SW 1271 (cell line): ENCODE results near the gene GMCL1.
A peak's percentile ranks its signal among the peaks of the same experiment; 100 is the strongest.
"Not testable (repeated sequence)": the region's sequence is repeated elsewhere in the genome, so short reads cannot be mapped to it uniquely, and the experiment has no call there.

ENCODE experiments used
- DNase-seq, 2 experiments: peaks; one replicate each; lab custom pipeline; 2025; lab: John Stamatoyannopoulos, UW

GMCL1 gene

DNA sequence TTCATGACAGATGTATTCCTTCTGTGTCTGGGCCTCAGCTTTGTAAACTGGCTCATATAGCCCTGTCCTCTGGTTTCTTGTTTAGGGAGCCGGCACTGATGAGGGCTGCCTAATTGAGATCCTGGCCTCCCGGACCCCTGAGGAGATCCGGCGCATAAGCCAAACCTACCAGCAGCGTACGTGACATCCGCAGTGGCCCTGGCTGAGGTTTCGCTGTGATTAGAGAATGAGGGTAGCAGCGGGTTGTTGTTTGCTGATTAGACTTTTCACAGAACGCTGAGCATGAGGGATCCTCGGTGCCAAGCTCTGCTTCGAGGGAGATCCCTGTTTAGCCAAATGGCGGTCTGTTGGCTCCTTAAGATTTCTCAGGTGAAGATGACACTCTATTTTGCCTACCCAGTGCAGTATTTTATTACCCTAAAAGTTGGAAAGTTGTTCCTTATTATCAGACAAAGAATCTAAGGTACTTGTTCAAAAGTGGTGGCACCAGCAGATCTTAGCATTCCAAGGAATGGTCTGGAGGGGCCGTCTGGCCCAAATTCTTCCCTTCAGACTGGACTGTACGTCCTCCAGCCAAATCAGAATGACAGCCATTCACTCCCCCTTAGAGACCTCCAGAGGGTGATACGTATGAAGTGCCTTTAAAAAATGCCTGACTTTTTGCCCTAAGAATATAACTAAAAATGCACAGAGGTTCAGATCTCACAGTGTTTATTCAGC lies 21.5 kb upstream of the GMCL1 start:
- DNase-seq: no peak

DNA sequence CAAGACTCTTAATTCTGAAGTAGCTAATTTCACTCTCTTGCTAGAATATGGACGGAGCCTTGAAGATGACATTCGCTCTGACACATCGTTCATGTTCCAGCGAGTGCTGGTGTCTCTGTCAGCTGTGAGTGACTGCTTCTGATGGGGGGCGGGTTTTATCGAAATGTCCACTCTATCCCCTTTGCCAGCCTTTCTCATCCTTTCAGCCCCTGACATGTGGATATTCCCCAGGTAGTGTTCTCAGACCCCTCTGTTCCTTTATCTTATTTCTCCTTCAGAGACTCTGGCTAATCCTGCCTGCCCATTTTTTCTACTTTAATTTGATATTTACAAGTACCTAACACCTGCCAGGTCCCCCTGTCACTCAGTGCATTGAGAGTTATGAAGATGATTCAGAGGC lies 18.9 kb upstream of the GMCL1 start:
- DNase-seq: no peak

DNA sequence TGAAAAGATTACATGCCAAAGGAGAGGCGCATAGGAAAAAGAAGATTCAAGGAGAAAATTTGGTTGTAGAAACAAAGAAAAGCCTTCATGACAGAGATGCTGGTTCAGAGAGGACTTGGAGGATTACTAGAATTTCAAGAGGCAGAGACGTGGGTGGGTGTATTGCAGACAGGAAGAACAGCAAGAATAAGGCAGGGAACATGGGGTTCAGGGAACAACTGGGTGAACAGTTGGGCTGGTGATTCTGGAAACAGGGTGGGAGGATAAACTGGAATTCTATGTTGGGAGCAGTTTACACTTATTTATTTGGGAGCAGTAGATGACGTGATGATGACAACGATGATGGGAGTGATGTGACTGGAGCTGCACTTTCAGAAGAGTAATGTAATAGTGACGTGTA lies 18.4 kb upstream of the GMCL1 start:
- DNase-seq: no peak

DNA sequence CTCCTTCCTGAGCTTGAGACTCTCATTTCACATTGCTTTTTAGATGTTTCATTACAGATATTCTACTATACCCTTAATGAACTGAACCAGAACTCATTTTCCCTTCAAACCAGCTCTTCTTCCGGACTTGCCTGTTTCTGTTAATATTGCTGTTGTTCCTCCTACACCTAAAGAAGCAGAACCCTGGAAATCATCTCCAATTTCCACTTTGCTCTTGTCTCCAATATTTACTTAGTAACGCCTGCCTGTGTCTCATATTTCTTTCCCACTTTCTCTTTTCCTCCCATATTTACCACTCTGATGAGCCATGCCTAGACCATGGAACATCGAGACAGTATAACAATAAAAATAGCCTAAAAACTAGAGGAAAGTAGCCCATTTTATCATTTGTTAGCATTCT lies 17.9 kb upstream of the GMCL1 start:
- DNase-seq: no peak

DNA sequence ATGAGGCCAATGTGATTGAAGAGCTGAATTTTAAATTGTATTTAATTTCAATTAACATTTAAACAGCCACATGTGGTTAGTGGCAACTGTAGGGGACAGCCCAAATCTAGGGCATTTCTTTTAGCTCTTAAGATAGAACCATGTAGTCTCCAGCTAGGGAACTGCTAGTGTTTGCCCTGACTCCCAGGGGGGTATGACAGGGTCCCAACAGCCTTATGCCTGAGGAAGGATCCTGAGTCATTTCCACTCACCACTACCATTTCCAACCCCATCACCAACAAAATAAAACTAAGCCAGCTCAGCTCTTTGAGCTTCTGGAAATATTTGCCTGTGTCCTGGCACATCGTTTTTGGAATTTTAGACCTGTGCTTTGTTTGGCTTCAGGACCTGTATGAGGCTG lies 13.7 kb upstream of the GMCL1 start:
- DNase-seq: no peak

DNA sequence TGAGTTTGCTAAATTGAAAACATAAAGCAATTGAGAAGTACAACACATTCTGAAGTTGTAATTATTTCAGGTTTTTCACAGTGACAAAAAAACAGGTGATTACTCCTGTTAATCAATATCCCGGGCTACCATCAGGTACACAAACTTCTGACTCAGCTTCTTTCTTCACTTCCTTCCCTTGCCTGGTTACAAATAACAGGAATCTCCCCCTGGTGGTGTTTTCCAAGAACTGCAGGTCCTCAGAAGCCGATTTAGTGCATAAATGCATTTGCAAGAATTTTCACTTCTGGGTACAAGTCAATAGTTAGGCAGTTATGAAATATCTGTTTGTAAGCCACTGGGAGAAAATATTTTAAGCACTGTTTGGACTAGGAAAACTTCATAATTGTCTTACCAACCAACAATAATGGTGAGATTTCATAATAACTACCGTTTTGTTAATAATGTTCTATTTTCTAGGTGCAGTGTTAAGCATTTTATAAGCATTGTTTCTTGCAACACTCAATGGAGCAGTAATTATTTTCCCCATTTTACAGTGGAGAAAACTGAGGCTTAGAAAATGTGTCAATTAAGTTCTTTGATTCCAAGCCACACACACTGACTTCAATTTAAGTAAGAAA lies 12.4 kb upstream of the GMCL1 start:
- DNase-seq: peak; percentile 45 to 82

DNA sequence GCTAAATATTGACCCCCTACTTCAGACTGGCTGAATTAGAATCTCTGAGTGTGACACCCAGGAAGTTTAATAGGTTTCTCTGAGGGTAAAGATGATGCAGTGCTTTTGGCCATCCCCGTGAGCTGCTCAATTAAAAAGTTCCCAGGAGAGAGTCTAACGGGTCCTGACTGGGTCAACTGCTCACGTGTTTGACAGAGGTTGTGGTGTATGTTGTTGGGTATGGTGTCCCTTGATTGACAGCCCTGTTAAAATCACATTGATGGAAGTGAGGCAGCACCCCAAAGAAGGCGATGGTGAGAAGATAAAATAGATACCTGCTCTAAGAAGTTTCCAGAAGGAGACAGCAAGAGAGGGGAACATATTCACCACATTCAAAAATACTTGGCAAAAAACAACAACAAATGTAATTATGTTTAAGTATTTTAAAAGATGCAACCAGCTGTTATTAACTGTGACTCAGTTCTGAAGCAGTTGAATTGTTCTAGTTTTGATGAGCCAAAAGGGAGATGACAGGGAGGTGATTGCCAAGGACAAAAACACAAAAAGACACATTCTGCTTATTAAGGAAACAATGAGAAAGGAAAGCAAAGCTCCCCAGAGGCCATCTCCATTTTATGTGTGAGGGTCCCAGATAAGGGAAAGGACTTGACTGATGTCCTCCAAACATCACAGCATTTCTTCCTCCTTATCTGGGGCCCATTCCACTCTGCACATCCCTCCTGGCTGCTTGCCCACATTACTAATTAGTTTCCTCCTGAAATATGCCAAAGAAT lies 11.5 kb upstream of the GMCL1 start:
- DNase-seq: no peak

DNA sequence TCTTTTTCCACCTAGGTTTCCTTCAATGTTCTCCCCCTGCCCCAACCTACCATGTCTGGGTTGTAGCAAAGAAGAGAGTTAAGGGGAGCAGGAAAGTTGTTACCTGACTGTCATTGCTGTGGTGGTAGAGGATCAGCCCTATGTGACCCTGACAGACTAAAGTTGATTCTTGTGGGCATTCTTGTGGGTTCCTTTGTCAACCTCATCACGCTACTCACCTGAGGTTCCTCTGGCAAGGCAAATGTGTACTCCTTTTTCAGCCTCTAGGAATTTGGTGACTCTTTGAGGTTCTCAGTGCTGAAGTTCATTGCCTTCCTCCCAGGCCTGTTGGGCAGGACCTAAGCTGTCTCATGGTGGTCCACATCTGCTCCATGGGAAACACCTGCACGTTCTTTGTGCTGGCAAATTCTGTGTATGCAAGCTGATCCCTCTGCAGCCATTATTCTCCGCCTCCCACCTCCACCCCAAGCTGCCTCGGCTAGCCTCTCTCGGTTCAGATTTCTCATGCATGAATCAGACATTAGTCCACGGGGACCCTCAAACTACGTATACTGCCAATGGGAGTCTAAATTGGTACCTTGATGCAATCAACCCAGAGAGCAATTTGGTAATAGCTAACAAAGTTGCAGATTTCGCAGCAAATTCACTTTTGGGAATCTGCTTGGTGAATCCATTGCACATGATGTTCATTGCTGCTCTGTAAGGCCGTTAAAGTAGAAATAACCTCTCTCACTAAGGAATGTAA lies 1.5 kb upstream of the GMCL1 start:
- no peak for DNase-seq

DNA sequence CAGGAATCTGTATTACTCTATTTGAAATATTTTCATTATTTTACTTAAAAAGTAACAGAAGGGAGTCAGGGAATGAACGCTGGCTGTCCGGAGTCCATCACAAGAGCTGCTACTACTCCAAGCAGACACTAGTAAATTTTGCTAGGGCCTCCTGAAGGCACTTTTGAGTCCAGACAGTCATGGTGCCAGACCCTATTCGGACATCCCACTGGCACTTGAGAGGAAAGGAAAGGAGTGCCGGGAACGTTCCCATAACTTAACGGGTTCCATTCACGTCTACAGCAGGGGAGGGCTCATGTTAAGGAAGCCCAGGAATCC lies 563 bp upstream of the GMCL1 start:
- DNase-seq: no peak

DNA sequence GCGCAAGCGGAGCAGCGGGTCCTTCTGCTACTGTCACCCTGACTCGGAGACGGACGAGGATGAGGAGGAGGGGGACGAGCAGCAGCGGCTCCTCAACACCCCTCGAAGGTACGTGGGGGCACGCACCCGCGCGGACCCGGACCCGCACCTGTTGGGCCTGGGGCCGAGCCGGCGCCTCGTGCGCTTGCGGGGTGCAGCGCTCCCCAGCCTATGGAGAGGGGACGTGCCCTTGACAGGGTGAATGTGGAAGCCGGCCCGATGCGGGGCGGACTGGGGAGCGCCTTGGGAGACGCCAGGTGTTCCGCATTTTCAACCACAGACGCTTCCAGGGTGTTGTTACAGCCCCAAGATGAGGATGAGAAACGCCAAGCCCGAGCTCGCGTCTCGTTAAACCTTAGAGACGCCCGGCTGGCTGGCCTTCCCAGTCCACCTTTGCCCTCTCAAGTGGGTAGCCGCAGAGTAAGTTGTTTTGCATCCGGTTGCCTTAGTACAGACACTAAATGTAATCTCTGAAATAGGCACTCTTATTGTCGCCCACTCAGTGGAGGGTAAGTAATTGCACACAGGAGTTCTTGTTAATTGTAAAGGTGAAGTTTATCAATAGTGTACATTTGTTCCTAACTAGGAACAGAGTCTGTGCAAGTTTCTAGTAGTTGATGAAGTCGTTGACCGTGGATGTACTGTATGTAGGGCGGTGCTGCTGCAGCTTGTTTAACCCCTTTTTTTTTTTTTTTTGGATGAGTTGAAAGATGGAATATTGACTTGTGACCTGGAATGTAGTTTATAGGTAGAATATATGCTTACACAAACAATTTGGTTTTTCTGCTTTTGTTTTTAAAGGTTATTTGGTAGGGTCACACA lies 815 bp downstream of the GMCL1 start:
- peak in 1 of 2 experiments; percentile 25 for DNase-seq

DNA sequence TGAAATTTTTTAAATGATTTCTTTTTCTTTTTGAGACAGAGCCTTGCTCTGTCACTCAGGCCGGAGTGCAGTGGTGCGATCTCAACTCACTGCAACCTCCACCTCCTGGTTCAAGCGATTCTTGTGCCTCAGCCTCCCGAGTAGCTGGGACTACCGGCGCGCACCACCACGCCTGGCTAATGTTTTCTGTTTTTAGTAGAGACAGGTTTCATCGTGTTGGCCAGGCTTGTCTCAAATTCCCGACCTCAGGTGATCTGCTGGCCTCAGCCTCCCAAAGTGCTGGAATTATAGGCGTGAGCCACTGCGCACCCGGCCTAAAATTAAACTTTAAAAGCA lies 1.4 kb downstream of the GMCL1 start:
- not testable (repeated sequence) for DNase-seq

DNA sequence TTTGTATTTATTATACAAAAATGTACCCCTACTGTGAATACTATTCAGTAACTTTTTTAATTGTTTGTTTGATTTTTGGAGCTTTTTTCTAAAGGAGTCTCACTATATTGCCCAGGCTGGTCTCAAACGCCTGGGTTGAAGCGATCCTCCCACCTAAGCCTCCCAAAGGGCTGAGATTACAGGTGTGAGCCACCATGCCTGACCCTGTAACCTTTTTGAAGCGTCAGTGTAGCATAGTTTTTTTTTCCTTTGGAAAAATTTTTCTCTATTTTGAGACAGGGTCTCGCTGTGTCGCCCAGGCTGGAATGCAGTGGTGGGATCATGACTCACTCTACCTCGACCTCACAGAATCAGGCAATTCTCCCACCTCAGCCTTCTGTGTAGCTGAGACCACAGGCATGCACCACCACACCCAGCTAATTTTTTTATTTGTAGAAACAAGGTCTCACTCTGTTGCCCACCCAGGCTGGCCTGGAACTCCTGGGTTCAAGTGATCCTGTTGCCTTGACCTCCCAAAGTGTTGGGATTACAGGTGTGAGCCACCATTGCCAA lies 2.0 kb downstream of the GMCL1 start:
- DNase-seq: no peak

DNA sequence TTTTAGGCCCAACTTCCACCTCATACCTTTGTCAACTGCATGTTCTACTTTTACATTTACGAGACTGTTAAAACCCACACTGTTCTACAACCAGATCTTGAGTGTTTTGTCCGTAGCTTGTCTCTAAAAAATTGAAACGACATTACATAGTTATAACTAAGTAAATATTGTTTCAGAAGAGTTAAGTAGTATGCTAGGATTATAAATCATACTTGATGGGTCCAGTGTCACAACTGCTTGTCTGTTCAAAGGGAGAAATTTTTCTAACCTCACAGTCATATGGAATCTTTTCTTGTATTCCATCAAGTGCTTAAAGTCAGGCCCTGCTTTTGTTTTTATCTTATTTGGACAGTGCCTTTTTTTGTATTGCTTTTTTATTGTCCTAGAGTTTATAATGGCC lies 4.3 kb downstream of the GMCL1 start:
- DNase-seq: no peak

DNA sequence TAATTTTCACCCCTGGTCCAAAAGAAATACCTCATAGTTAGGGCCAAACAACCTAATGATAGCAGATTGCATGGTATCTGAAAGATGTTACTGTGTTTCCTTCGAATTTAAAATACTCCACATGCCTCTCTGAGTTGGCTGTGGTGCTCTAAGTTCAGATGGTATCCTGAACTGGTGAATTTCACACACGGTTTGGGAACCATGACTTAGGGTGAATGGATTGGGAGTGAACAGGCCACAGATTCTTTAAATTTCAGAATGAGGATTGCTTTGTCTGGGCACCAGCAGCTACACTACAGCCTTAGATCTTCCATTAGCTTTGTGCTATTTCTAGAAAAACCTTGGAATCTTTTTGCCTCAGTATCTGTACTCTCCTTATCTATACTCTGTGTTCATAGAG lies 6.2 kb downstream of the GMCL1 start:
- DNase-seq: no peak

DNA sequence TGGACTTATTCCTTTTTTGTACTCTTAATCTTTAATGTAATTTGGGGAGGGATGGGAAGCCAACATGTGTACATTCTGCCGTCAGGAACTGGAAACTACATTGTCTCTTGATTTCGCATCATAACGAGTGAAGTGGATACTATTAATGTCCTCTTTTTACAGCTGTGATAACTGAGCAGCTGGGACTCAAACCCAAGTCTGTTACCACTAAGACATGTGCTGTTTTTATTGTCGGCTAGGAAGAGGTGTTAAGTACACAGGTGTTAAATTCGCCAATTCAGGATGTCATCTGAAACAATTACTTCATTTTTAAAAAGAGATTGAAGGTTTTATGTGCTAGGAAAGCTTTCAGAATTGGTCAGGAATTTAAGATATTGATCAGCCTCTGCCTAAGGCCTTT lies 6.9 kb downstream of the GMCL1 start:
- no peak for DNase-seq

DNA sequence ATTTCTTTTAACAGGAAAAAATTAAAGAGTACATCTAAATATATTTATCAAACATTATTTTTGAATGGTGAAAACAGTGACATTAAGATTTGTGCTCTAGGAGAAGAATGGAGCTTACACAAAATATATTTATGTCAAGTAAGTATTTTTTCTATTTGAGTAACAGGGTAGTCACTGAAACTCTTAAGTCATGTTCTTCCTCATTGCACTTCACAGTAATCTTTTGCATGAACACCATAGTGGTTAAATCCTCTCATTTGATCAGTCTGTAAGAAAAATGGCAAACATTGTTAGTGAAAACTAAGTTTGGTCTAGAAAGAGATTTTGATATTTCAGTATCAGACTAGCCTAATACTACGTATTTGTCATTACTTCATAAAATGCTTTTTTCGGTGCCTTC lies 8.1 kb downstream of the GMCL1 start:
- DNase-seq: no peak

DNA sequence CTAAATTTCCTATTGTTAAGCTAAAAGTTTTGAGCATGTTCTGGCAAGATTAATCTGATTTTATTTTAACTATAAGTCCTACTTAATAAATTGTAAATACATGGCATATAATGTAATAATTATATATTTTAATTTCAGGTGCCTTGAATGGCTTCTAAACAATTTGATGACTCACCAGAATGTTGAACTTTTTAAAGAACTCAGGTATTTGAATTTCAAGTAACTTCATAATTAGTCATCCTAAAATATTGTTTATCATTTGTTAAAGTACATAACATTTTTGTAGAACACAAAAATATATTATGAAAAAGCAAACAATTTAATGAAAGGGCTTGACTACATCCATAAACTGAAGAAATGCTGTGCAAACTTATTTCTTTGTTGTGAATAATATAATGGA lies 14.5 kb downstream of the GMCL1 start:
- no peak for DNase-seq

DNA sequence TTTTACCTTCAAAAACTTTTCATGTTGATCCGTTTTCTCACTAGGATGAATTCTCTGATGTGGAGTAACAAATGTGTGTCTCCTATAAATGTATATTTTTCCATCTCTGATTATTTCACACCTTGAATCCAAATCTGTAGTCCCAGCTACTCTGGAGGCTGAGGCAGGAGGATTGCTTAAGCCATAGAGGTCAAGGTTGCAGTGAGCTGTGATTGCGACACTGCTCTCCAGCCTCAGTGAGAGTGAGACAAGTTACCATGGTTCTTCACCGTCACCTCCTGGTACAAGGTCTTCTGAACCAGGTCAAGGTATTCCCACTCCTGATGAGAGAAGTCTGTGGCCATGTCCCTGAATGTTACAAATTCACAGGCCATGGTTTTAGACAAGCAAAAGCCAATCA lies 15.1 kb downstream of the GMCL1 start:
- DNase-seq: no peak

DNA sequence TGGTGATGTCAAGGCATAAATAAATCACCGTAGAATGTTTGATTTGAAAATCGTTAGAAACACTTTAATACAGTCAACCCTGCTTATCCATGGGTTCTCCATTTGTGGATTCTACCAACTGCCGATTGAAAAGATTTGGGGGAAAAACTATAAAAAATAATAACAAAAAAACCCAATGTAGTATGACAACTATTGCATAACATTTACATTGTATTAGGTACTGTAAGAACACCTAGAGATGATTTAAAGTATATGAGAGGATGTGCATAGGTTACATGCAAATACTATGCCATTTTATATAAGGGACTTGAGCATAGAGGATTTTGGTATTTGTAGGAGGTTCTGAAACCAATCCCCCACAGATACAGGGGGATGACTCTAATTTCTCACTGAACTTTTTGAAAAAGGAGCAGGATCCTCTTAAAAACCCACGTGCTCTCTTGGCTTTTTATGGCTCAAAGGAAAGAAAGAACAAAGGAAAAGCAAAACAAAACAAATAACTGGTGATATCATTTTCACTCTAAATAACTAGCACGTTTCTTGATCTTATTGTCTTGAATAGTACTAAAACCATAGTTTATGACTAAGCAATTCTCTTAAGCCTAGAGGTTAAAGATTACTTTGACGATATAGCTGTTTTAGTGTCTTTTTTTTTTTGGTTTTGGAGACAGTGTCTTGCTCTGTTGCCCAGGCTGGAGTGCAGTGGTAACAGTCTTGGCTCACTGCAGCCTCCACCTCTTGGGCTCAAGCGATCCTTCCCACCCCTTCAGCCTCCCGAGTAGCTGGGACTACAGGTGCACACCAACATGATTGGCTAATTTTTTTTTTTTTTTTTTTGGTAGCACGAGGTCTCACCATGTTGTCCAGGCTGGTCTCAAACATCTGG lies 17.0 kb downstream of the GMCL1 start:
- DNase-seq: no peak

DNA sequence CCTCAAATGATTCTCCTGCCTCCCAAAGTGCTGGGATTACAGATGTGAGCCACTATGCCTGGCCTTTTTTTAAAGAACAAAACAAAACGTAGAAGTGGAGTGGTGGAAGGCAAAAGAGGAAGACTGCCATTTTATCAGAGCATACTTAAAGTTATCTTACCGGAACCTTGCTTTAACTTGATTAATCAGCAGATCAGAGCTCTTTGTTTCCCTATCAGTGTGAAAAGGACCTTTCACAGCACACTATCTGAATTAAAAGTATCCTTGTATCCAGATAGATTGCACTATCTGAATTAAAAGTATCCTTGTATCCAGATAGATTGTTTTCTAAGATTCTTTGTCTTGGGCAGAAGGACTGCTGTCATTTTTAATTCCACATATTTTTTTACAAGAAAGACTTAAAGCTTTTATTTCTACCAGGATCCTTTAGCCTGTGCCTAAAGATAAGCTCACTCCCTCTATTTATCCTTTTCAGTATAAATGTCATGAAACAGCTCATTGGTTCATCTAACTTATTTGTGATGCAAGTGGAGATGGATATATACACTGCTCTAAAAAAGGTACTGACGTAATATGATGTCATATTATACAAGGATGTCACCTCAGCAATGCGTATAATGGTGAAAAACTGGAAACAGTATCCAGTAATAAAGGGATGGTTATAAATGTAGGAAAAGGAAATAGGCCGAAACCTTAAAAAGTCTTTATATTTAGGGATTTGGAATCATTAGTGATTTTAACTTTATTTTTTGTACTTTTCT lies 17.8 kb downstream of the GMCL1 start:
- DNase-seq: no peak
